SK-MEL-5 (cell line): ENCODE measurements around the gene UBXN2A. TPM values are rescaled to one million over a fixed set of nuclear protein-coding genes. Genes with fewer than 3 reads are reported as not detected.
"Not testable (repeated sequence)": the region's sequence is repeated elsewhere in the genome, so short reads cannot be mapped to it uniquely, and the experiment has no call there.

Source experiments
- DNase-seq: peaks from one replicate; pipeline ENCODE4 v3.0.0-alpha.2; 2016; ENCODE audit warnings: low read depth, low spot score
- in situ Hi-C: cut with HindIII; loops from 2 replicates; pipeline ENCODE4 v1.10.0; 2016; ENCODE audit warnings: low sequenced_read_pairs, high pct_unique_total_duplicates, low pct_unique_long_range_greater_than_20kb
- total RNA-seq: library from RNA; depleted of rRNA; stranded (reverse); fragments of >200 nt; shearing (Covaris generic); gene quantifications from 2 replicates; pipeline ENCODE4 v1.2.3, GENCODE V29; 2014

The UBXN2A gene
- total RNA-seq, 1 experiment from 2014 or later: 39.4 TPM

DNA sequence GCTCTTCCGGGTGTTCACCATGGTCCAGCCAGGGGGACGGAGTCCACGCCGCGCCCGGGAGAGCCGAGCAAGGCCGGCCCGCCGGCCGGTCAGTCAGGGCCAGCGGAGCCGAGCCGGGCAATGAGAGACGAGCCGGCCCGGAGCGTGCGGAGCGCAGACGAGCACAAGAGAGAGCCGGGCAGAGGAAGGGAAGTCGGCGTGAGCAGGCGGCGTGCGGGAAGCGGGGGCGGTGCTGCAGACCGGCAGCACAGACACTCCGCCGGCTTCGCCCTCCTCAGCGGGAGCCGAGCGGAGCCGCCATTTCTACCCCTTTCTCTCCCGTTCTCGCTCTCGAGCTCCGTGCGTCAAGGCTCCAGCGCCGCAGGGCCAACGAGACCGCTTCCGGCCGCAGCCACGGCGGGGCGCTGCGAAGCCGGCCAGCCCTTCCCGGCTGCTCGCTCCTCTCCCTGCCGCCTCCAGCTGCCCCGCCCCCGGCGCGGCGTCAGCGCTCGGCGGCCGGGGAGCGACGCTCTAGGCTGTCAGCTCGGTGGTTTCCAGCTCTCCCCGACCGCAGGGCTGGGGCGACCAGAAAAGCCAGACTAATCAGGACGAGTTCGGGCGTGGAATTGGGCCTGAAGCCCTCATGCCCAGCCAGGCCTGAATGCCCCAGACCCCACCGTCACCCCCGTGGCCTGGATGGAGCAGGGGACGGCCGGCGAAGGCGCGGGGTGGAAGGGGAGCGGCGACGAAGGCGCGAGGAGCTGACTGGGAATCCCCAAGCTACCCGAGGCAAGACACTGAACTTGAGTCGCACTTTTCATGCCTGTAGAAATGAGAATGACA, 13.3 kb upstream of the UBXN2A start, which contains the start of gene ATAD2B:
Gene ATAD2B, minus strand, starts transcription at position 374 of the 822 bp plus-strand sequence. Its CDS starts 353 bp downstream, at position 21.
- DNase-seq: peak; percentile 95
- in situ Hi-C loops: no loop called here

DNA sequence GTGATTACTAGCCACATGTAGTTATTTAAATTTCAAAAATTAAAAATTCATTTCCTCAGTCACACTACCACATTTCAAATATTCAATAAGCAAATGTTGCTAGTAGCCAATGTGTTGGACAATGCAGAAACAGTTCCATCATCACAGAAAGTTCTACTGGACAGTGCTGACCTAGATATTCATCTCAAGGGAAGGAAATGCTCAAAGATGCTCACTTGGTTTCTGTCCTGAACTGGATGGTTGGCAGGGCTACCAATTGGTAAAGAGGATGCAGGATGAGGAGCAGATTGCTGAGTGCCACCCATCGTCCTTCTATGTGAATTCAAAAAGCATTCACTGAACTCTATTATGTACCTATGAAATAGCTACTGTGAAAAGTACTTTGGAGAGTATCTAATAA, 6.0 kb upstream of the UBXN2A start:
- no peak for DNase-seq
- in situ Hi-C loops: no loop called here

DNA sequence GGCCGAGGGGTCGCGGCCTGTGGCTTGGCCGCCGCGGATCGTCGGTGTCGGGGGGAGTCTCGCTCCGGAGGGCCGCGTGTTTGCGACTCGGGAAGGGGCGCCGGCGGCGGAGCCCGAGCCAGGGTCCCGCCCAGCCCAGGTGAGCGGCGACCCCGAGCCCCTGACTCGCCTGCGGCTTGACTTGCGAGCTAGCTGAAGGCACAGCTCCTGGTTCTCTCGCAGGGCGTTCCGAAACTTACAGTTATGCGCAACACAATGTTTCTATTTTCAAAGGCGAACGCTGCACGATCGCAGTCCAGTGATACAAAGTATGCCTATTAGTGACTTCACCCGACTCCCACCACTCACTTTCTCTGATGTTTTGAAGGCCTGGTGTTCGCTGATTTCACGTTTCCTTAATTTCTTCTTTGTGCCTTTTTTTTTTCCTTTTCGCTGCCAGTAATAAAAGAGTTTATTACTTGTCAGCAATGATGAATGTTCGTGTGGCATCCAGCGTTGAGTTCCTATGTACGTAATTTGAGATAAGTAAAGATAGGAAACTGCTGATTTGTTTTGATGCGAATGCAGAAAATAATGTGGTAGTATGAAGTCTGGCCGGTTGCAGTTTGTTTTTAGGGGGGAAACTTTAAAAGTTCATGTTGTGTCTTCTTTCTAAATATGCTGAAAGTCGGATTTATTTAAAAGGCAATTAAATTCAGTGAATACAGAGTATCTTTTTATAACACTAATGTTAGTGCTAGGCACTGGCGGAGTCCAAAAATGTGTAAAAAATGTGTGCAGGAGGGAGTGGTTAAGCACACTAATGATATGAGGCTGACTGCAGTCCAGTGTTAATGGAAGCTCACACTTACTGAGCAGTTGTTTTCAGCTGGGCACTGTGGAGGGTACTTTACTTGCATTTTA, 706 bp downstream of the UBXN2A start:
- peak; percentile 73 for DNase-seq
- in situ Hi-C loops: no loop called here

DNA sequence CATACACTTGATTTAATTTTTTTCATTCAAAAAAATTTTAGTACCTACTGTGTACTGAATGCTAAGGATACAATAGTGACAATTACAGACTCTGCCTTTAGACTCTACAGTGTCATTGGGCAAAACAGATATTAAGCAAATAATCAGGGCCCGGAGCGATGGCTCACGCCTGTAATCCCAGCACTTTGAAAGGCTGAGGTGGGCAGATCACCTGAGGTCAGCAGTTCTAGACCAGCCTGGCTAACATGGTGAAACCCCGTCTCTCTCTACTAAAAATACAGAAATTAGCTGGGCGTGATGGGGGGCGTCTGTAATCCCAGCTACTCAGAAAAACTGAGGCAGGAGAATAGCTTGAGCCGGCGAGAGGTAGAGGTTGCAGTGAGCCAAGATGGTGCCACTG, 1.4 kb downstream of the UBXN2A start:
- DNase-seq: no peak
- in situ Hi-C loops: no loop called here

DNA sequence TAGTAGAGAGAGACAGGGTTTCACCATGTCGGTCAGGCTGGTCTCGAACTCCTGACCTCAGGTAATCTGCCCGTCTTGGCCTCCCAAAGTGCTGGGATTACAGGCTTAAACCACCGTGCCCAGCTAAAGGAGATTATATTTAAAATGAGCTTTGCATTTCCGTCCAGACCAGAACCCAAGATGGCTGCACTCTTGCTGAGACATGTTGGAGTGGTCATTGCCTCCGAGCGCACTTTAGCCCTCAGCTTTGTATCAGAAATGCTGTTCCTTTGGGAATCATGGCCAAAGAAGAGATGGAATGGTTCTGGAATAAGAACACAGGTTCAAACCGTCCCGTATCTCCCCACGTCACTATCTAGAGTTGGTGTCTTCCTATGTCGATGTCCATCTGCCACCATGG, 3.4 kb downstream of the UBXN2A start:
- no peak for DNase-seq
- in situ Hi-C loops: no loop called here

DNA sequence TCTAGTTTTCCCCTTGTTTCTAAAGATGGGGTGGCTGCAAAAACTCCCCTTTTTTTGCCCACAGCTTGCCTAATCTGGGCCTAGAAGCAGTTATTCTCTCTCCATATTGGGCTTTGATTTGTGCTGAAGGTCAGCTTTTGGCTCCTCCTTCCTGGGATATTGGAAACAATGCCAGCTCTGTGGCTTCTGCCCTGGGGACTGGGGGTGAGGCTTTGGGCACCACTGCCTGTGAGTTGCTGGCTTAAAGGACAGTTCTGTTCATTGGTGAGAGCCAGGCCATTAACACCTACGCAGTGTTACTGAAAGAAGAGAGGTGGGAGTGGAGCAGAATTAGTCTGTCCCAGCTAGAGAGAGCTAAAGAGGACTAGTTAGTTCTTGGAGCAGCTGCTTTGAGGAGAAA, 4.3 kb downstream of the UBXN2A start:
- peak; percentile 99 for DNase-seq
- in situ Hi-C loops: no loop called here

DNA sequence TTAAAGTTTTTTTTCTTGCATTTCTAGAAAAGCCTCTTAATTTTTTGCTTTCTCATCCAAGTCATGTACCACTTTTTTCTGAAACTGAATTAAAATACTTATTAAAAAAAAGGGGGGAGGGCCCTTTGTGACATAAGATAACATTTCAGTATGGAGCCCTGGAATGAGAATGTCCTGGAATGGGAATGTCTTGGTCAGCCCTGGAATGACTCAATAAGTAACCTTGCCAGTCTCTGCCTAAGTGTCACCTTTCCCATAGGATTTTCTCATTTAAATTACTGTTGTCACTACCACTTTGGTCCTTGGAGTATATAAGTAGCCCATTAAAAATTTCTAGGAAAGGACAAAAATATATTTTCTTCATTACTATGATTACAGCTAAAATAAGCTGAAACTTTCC, 4.7 kb downstream of the UBXN2A start:
- DNase-seq: peak; percentile 29

DNA sequence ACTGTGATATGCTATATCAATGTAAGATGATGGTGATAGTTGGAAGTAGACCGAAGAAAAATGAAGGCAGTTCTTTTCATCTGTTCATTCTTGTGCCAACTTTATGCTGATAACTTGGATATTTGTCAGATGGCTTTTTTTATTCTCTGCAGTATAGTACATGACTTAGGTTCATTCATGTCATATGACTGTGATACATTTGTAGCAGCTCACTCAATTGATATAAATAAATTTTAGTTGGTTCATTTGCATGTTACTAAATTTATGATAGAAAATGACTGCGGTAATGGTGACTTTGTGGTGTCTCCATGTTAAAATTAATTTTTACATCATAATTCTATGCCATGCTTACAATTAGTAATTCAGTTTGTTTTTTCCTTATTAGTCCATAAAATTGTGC, 7.1 kb downstream of the UBXN2A start:
- DNase-seq: no peak
- in situ Hi-C loops: no loop called here

More for the DNA sequence above, 4.7 kb downstream of the UBXN2A start:
- in situ Hi-C loops: no loop called here

DNA sequence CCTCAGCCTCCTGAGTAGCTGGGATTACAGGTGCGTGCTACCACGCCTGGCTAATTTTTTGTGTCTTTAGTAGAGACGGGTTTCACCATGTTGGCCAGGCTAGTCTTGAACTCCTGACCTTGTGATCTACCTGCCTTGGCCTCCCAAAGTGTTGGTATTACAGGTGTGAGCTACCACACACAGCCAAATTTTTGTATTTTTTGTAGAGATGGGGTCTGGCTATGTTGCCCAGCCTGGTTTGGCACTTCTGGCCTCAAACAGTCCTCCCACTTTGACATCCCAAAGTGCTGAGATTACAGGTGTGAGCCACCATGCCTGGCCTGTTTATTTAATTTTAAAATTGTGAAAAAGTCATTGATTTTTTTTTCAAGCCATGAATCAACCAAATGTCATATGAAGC, 12.3 kb downstream of the UBXN2A start:
- in situ Hi-C loops, DNase-seq: not testable (repeated sequence)

DNA sequence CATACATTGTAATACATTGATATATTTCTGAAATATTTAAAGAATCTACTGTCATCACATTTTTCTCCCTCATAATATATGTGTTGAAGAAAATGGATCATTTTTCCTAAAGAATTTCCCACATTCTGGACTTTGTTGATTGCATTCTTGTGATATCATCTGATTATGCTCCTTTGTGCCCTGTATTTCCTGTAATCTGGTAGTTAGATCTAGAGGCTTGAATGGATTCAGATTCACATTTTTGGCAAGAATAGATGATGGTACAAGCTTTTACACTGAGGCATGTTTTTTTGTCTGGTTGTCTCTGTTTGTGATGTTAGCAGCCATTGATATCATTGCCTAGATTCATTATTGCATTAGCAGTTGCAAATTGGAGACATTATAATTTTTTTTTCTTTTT, 13.4 kb downstream of the UBXN2A start:
- in situ Hi-C loops: no loop called here
- DNase-seq: no peak

DNA sequence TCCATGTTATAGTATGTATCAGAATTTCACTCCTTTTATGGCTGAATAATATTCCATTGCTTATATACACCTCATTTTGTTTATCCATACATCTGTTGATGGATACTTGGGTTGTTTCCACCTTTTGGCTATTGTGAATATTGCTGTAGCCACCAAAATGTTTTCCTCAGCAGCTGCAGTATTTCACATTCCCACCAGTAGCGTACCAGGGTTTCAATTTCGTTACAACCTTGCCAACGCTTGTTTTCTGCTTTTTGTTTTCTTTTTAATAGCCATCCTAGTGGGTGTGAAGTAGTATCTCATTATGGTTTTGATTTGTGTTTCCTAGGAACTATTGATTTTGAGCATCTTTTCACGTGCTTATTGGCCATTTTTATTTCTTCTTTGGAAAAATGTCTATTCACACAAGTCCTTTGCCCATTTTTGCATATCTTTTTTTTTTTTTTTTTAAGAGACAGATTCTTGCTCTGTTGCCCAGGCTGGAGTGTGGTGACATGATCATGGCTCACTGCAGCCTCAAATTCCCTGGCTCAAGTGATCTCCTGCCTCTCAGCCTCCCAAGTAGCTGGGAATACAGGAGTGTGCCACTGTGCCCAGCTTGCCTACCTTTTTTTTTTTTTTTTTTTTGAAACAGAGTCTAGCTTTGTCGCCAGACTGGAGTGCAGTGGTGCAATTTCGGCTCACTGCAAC, 14.2 kb downstream of the UBXN2A start:
- in situ Hi-C loops: no loop called here
- DNase-seq: no peak

DNA sequence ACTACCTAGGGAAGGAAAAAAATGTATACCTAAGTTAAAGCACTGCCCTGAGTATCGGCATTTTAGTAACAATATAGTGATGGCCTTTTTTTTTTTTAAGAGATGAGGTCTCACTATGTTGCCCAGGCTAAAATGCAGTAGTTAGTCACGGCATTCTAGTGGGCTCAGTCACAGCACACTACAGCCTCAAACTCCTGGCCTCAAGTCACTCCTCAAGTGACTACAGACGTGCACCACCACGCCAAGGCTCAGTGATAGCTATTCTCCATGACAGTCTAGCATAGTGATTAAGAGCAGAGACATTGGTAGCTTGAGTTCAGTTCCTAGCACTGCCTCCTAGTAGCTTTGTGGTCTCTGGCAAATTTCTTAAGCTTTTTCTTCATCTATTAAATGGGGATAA, 27.6 kb downstream of the UBXN2A start:
- in situ Hi-C loops: no loop called here
- no peak for DNase-seq

DNA sequence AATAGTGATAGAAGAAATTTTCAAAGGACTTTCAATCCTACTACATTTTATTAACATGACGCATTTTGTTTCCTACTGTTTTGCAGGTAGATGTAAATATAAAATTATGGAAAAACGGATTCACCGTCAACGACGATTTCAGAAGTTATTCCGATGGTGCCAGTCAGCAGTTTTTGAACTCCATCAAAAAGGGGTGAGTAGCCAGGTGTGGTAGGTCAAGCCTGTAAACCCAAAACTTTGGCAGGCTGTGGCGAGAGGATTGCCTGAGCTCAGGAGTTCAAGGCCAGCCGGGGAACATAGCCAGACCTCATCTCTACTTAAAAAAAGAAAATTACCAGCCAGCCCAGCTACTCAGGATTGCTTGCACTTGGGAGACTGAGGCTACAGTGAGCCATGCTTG, 36.6 kb downstream of the UBXN2A start:
- no peak for DNase-seq
- in situ Hi-C loops: no loop called here

DNA sequence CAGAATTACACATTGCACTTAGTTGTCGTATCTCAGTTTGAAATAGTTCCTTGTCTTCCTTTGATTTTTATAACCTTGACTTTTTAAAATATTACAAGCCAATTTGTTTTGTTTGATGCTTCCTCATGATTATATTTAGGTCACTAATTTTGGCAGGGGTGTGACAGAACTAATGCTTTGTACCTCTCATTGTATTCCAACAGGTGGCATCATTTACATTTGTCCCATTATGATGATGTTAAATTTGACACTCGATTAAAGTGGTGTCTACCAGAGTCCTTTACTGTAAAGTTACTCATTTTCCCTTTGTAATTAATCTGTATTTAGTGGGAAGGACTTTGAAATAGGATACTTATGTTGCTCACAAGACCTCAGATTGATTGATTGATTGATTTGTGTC, 48.1 kb downstream of the UBXN2A start:
- DNase-seq: peak; percentile 31
- in situ Hi-C loops: no loop called here

DNA sequence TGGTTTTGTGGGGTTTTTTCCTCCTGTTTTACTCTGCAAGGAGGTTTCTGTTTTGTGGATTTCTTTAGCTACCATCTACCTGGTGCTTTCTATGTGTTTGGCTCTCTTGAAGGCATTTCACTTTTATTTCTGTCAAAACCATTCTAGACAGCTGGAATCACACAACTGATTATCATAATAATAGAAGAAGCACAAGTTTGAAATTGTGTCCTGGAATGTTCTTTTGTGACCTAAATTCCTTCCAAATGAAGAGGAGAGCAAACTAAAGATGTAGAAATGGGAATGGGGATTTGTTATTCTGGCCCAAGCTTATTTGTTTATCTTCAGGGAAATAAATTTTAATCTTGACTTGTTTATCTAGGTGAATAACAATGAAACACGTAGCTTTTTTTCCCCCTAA, 52.7 kb downstream of the UBXN2A start:
- no peak for DNase-seq
- in situ Hi-C loops: no loop called here

DNA sequence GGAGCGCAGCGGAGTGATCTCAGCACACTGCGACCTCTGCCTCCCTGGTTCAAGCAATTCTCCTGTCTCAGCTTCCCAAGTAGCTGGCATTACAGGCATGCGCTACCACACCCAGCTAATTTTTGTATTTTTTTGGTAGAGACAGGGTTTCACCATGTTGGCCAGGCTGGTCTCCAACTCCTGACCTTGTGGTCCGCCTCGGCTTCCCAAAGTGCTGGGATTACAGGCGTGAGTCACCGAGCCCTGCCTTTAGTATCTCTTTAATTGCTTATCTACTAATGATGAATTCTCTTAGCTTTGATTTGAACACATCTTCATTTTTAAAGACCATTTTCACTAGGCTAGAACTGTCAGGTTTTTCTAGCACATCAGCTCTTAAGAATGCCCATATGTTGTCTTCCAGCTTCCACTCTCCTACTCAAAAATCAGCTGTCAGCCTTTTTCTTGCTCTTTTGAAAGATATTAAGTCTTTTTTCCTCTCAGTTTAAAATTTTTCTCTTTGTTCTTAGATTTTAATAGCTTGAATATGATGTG, 53.5 kb downstream of the UBXN2A start:
- DNase-seq: no peak
- in situ Hi-C loops: no loop called here

DNA sequence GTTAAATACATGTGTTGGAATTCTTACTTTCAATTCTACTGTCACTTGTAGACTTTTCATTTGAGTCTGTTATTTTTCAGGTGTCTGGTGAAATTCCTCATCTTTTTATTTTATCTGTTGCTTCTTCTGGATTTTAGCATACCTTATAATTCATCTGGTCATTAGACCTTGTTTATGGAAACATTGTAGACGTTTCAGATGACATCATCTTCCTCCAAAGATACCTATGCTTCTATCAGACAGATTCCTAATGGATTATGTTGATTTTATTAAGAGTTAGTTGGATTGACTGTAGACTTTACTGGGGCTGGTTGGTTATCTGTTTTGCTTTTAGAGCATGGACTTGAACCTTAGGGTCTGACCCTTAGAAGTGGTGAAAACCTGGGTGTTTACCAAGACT, 54.3 kb downstream of the UBXN2A start:
- no peak for DNase-seq
- in situ Hi-C loops: no loop called here

DNA sequence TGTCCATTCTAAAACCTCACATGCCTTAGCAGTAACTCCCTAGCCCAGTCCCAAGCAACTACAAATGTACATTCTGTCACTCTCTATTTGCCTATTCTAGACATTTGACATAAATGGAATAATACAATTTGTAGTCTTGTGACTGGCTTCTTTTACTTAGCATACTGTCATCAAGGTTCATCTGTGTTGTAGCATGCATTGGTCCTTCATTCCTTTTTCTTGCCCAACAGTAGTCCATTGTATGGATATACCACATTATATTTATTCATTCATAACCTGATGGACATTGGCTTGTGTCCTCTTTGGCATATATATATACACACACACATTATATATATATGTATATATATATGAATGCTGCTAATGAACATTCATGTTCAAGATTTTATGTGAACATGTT, 67.4 kb downstream of the UBXN2A start:
- in situ Hi-C loops: no loop called here
- DNase-seq: peak; percentile 83
